Glutamatergic neuron (in vitro differentiated cells): ENCODE measurements around the gene IMPA2. TPM values are rescaled to one million over a fixed set of nuclear protein-coding genes. Genes with fewer than 3 reads are reported as not detected.

Source experiments
- DNase-seq: peaks from one replicate; pipeline ENCODE4 v3.0.0; 2022
- H3K27ac Mint-ChIP-seq: one replicate; pipeline ENCODE4 v1.8.0; 2020; ENCODE audit warnings: mild to moderate bottlenecking, mixed read lengths, inconsistent platforms; ENCODE audit not compliant: unreplicated experiment
- H3K27me3 Mint-ChIP-seq: one replicate; pipeline ENCODE4 v1.8.0; 2020; ENCODE audit warnings: mild to moderate bottlenecking, moderate library complexity, mixed read lengths, inconsistent platforms; ENCODE audit not compliant: unreplicated experiment
- H3K36me3 Mint-ChIP-seq: one replicate; pipeline ENCODE4 v1.8.0; 2020; ENCODE audit warnings: mild to moderate bottlenecking, mixed read lengths, inconsistent platforms; ENCODE audit not compliant: unreplicated experiment
- H3K4me1 Mint-ChIP-seq: one replicate; pipeline ENCODE4 v1.8.0; 2020; ENCODE audit warnings: mild to moderate bottlenecking, low read depth, mixed read lengths, inconsistent platforms; ENCODE audit not compliant: unreplicated experiment
- H3K4me3 Mint-ChIP-seq: one replicate; pipeline ENCODE4 v1.8.0; 2020; ENCODE audit warnings: mild to moderate bottlenecking, mixed read lengths, inconsistent platforms; ENCODE audit not compliant: unreplicated experiment
- H3K9me3 Mint-ChIP-seq: one replicate; pipeline ENCODE4 v1.8.0; 2020; ENCODE audit warnings: mild to moderate bottlenecking, moderate library complexity, mixed read lengths, inconsistent platforms; ENCODE audit not compliant: unreplicated experiment
- total RNA-seq: library from RNA; stranded (reverse); fragmentation: NEBNext Ultra II Directional; extraction: Animal tissue kit (Norgen Biotek cat#: 25700); gene quantifications from one replicate; pipeline ENCODE4 v1.2.1, GENCODE V29; 2021; ENCODE audit not compliant: unreplicated experiment
- TF ChIP-seq, protein P1 (sequence below): fragments of 200-600 bp; sonication (generic); IDR thresholded peaks from one replicate; pipeline ENCODE4 v1.5.0; 2021; ENCODE audit not compliant: partially characterized antibody, unreplicated experiment

IMPA2 gene
- total RNA-seq, 1 donor from 2014 or later: 103 TPM

DNA sequence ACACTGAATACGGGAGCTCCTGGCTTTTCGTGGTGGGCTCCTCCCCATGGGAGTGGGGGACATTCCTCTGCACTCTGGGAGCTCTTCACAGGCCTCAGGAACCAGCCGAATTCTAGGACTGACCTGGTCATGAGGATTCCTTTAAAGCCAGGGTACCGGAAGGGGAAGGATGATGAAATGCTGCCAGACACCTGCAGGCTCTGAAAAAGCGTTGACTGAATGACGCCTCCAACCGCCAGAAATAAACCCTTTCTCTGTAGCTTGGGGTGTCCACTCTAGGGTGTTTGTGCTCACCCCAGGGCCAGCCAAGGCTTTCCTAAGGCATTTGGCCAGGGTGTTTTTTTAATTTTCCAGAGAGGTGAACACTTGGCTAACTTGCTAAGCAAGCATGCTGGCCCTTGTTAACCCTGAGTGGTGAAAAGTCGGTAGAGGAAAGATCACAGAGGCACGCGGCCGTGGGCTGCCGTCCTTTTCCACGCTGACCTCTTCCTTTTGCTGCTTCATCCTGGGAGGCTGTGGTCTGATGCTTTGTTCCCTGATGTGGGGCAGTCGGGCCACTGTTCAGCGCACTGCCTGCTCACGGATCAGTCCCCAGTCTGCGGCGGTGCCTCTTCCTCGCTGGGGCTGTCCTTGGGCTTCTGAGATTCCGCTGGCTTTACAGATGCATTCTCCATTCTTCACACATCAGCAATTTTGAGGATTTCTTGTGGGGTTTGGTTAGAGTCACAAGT is 32.0 kb downstream of the IMPA2 start:
- TF ChIP-seq, protein P1, sequence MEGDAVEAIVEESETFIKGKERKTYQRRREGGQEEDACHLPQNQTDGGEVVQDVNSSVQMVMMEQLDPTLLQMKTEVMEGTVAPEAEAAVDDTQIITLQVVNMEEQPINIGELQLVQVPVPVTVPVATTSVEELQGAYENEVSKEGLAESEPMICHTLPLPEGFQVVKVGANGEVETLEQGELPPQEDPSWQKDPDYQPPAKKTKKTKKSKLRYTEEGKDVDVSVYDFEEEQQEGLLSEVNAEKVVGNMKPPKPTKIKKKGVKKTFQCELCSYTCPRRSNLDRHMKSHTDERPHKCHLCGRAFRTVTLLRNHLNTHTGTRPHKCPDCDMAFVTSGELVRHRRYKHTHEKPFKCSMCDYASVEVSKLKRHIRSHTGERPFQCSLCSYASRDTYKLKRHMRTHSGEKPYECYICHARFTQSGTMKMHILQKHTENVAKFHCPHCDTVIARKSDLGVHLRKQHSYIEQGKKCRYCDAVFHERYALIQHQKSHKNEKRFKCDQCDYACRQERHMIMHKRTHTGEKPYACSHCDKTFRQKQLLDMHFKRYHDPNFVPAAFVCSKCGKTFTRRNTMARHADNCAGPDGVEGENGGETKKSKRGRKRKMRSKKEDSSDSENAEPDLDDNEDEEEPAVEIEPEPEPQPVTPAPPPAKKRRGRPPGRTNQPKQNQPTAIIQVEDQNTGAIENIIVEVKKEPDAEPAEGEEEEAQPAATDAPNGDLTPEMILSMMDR: no peak
- Mint-ChIP-seq H3K27ac (no peak overlapping the region), H3K9me3 (peaks cover 1% of the 10 kb centered on the region), H3K4me1 (peaks cover 2% of the 10 kb centered on the region), H3K27me3 (no peaks in the 10 kb centered on the region), H3K36me3 (no peaks in the 10 kb centered on the region), H3K4me3 (no peak overlapping the region)
- DNase-seq: no peak

DNA sequence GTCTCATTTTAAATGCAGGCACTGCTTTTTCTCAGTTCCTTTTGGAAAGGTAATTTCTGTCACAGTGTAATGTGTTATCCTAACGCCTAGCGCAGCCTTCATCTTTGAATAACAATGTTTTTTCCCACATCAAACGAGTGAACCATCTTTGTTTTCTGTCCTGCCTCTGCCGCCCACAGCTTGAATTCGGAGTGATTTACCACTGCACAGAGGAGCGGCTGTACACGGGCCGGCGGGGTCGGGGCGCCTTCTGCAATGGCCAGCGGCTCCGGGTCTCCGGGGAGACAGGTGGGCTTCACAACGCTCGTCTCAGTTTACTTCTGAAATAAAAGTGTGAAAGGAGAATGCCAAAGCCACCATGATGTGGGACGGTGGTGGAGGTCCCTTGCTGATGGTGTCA is 32.8 kb downstream of the IMPA2 start:
- no peak for DNase-seq
- no peak overlapping the region for H3K27ac Mint-ChIP-seq
- no peaks in the 10 kb centered on the region for H3K27me3 Mint-ChIP-seq
- peaks cover 2% of the 10 kb centered on the region for H3K4me1 Mint-ChIP-seq
- no peaks in the 10 kb centered on the region for H3K36me3 Mint-ChIP-seq
- no peak overlapping the region for H3K4me3 Mint-ChIP-seq
- H3K9me3 Mint-ChIP-seq: peaks cover 1% of the 10 kb centered on the region
- TF ChIP-seq, protein P1: no peak

DNA sequence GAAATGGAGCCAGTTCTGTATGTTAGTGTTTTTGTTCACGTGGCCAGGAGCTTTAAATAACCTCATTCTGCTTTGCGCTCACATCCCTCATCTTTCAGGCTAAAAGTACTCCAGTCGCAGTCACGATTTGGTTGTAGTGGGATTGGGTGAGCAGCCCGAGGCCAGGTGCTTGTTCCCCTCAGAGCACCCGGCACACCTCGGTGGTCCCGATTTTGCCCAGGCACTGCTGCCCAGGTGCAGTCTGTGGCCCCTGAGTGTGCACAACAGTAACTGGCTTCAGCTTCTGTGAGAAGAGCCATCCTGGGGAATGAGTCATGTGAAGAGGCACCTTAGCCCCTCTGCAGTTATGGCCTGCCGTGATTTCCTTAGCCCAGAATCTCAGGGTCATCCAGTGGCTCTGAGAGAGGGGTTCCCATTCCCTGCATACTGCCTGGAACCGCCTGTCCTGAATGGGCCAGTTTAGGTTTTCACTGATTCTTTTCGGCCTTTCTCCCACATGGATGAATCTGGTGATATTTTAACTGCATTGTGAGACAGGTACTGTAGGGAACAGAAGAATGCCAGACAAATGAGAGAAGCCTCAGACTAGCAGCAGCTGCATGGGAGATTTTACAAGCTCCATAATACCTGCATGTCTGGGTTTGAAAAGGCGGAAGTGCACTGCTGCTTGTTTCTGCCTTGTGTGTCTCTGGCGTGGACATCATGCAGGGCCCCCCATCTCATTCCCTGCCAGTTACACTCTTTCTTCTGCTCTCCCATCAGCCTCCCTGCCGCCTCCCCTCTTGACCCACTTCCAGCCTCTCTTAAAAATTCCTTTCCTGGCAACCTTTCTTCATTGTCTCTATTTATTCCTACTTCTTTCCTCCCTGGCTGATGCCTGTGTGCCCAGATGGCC is 33.5 kb downstream of the IMPA2 start:
- Mint-ChIP-seq H3K27me3 (no peaks in the 10 kb centered on the region), H3K36me3 (no peaks in the 10 kb centered on the region), H3K9me3 (peaks cover 1% of the 10 kb centered on the region), H3K4me1 (peaks cover 2% of the 10 kb centered on the region), H3K4me3 (no peak overlapping the region), H3K27ac (no peak overlapping the region)
- DNase-seq: no peak
- TF ChIP-seq, protein P1: no peak

DNA sequence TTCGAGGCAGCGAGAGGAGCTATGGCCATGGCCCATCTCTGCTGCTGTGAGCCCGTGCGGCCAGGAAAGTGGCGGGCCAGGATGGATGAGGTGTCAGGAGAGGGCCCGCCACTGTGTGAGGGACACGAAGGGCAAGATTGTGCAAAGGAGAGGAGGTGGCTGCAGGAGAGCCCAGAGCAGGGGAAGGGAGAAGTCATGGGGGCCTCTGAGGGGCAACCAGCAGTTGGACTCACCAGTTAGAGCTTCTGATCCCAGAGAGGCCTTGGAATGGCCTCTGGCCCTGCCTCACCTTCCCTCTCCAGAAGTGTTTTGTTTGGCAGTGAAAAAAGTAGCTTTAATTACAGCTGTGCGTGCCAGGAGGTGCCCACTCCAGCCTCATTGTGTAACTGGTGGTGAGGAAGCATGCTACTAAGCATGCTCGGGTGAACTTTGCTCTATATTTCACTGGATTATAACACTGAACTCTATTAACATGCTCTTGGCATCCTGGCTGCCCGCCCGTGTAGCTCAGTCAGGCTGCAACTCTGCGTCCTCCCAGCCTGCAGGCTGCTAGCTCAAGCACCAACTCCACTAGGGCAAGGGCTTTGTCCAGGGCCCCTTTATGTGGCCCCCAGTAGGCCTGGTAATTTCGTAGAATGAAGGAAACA is 34.2 kb downstream of the IMPA2 start:
- no peak overlapping the region for H3K4me3 Mint-ChIP-seq

More for the DNA sequence above, 34.2 kb downstream of the IMPA2 start:
- Mint-ChIP-seq H3K27ac (no peak overlapping the region), H3K4me1 (peaks cover 2% of the 10 kb centered on the region), H3K9me3 (peaks cover 3% of the 10 kb centered on the region), H3K27me3 (no peaks in the 10 kb centered on the region), H3K36me3 (no peaks in the 10 kb centered on the region)
- DNase-seq: no peak
- TF ChIP-seq, protein P1: no peak
